Anterior cingulate cortex (tissue), 58 donors: ENCODE measurements around the gene PCYT1B.

ENCODE experiments used
- DNase-seq, 58 donors: peaks; one replicate each; lab custom pipeline; 2025; lab: John Stamatoyannopoulos, UW

PCYT1B gene

GRCh38 chrX:24647257-24648058 lies at the start of gene PCYT1B:
Gene PCYT1B, minus strand, starts transcription at chrX:24647347. Its CDS starts 242 bp downstream, at chrX:24647105.
- DNase-seq: peak in 56 of 58 donors; percentile 1 to 68 (median 38)

- no peak for DNase-seq
These were observed 49.1 kb upstream of the PCYT1B start for GRCh38 chrX:24696294-24696693.

GRCh38 chrX:24694825-24695224 lies 47.7 kb upstream of the PCYT1B start:
- DNase-seq: no peak

GRCh38 chrX:24693453-24694202 lies 46.5 kb upstream of the PCYT1B start, which contains the start of gene POLA1:
Gene POLA1, plus strand, starts transcription at chrX:24693918. Its CDS starts 44 bp downstream, at chrX:24693962.
- DNase-seq: peak; percentile 27 to 94 (median 88)

GRCh38 chrX:24692305-24692704 lies 45.2 kb upstream of the PCYT1B start:
- no peak for DNase-seq

- no peak for DNase-seq
These were observed 36.9 kb upstream of the PCYT1B start for GRCh38 chrX:24684048-24684447.

GRCh38 chrX:24682739-24683432 lies 35.7 kb upstream of the PCYT1B start:
- DNase-seq: no peak

GRCh38 chrX:24676403-24677024 lies 29.4 kb upstream of the PCYT1B start:
- DNase-seq: no peak

GRCh38 chrX:24673424-24673823 lies 26.3 kb upstream of the PCYT1B start:
- no peak for DNase-seq

GRCh38 chrX:24672701-24673190 lies 25.6 kb upstream of the PCYT1B start:
- peak in 47 of 58 donors; percentile 1 to 81 (median 22) for DNase-seq

- DNase-seq: no peak
These were observed 21.0 kb upstream of the PCYT1B start for GRCh38 chrX:24668111-24668510.

- no peak for DNase-seq
These were observed 15.2 kb upstream of the PCYT1B start for GRCh38 chrX:24662352-24662751.

- DNase-seq: no peak
These were observed 14.1 kb upstream of the PCYT1B start for GRCh38 chrX:24661292-24661691.

GRCh38 chrX:24659646-24660045 lies 12.5 kb upstream of the PCYT1B start:
- DNase-seq: no peak

GRCh38 chrX:24659106-24659505 lies 12.0 kb upstream of the PCYT1B start:
- DNase-seq: no peak

- DNase-seq: no peak
These were observed 11.3 kb upstream of the PCYT1B start for GRCh38 chrX:24658421-24658820.

- no peak for DNase-seq
These were observed 10.7 kb upstream of the PCYT1B start for GRCh38 chrX:24657671-24658386.

- DNase-seq: peak in 9 of 58 donors; percentile 0 to 4 (median 3)
These were observed 8.5 kb upstream of the PCYT1B start for GRCh38 chrX:24655679-24656078.

- no peak for DNase-seq
These were observed 4.6 kb upstream of the PCYT1B start for GRCh38 chrX:24651783-24652182.

GRCh38 chrX:24648495-24648894 lies 1.3 kb upstream of the PCYT1B start:
- peak in 1 of 58 donors; percentile 3 for DNase-seq
